HG02571 (cell line): ENCODE measurements around the gene SCYL3.
"Not testable (repeated sequence)": the region's sequence is repeated elsewhere in the genome, so short reads cannot be mapped to it uniquely, and the experiment has no call there.

Experiments used
- ATAC-seq: cut with Tn5 transposase; IDR thresholded peaks from one replicate; pipeline ENCODE4 v1.9.1; 2021; ENCODE audit warnings: mild to moderate bottlenecking, moderate library complexity; ENCODE audit not compliant: unreplicated experiment

Gene SCYL3

DNA sequence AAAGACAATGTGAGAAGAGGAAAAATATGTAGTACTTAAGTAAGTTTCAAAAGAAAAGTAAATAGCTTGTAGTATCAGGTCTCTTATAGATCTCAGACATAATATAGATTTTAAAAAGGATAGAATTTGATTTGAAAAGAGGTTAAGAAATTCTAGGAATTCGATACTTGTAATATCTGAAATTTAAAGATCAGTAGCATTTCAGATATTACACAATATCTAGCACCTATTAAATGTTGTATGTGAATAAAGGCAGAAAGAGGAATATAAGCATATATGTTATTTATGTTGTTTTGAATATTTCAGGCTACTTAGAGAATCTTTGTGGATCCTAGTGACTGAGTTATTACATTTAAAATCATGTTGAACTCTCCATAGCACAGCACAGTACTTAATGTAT is 64.0 kb downstream of the SCYL3 start:
- no peak for ATAC-seq

GRCh38 chr1:169824153-169824552 is 69.5 kb downstream of the SCYL3 start:
- no peak for ATAC-seq

DNA sequence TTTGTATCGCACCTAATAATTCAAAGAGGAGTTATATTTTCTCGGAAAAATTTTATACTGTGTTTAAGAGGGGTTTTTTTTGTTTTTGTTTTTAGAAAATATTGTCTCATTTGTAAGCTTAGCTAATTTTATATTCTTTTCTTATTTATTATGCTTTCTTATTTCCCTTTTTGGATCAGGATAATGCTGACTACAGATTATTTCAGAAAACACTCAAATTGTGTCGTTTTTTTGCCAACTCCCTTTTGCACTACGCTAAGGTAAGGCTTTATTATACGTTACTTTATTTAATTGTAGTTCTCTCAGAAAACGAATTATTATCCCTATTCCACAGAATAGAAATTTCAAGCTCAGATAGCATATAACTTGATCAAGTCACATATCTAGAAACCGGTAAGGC is 72.2 kb downstream of the SCYL3 start:
- no peak for ATAC-seq

- ATAC-seq: no peak
Observed at GRCh38 chr1:169816617-169817016, 77.1 kb downstream of the SCYL3 start.

- ATAC-seq: no peak
Observed at GRCh38 chr1:169814265-169814664, 79.4 kb downstream of the SCYL3 start.

GRCh38 chr1:169812131-169812530 is 81.6 kb downstream of the SCYL3 start:
- ATAC-seq: no peak

DNA sequence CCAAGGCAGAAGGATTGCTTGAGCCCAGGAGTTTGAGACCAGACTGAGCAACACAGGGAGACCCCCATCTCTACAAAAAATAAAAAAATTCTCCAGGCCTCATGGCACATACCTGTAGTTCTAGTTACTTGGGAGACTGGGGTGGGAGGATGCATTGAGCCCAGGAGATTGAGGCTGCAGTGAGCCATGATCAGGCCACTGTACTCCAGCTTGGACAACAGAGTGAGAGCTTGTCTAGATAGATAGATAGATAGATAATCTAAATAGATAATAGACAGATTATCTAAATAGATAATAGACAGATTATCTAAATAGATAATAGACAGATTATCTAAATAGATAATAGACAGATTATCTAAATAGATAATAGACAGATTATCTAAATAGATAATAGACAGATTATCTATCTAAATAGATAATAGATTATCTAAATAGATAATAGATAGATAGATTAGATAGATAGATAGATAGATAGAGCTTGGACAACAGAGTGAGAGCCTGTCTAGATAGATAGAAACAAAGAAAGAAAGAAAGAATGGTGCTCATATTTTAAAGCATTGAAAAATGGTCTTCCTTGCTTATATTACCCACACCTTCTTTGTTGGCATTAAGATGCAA is 82.2 kb downstream of the SCYL3 start:
- ATAC-seq: not testable (repeated sequence)

DNA sequence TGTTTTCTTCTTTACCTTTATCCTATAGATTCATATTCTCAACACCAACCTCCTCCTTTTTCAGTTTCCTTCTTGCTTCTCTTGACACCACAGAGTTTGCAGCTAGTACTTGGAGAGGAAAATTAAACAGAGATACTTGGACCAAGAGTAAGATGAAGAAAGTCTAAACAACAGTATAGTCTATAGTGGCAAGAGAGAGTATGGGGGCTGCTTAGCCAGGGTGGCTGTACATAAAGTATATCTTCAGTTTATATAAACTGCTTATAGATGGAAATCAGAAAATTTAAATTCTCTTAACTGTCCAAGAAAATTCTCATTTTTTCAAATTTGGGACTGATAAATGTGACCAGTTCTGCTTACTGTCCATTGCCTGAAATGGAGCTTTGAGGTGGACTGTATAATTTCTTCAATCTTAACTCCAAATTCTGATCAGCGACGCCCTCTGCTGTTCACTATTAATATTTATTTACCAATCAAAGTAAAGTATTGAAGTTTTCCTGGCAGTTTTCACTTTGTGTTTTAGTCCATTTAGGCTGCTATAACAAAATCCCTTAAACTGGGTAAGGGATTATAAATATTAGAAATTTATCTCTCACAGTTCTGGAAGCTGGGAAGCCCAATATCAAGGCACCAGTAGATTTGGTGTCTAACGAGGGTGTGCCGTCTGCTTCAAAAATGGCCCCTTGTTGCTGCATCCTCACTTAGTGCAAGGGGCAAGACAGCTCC is 84.2 kb downstream of the SCYL3 start:
- ATAC-seq: no peak

DNA sequence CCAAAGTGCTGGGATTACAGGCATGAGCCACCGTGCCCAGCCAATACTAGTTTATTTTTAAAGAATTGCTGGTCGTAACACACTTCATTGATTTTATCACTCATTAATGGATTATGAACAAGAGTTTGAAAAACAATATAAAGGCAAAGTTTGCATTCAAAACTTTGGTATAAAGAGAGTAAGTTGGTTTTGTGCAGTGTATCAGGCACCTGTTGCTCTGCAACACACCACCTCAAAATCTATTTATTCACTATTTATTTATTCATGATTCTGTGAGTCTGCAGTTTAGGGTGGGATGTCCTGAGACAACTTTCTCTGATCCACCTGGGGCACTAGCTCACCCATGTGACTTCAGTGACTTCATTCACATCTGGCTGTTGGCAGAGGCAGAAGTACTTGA is 88.8 kb downstream of the SCYL3 start:
- ATAC-seq: no peak

- ATAC-seq: no peak
Observed at GRCh38 chr1:169802888-169803287, 90.8 kb downstream of the SCYL3 start.
